Uterus (tissue), 4 donors: ENCODE results near the gene ZNF740. TPM values are rescaled to one million over a fixed set of nuclear protein-coding genes. Genes with fewer than 3 reads are reported as not detected.
A peak's percentile ranks its signal among the peaks of the same experiment; 100 is the strongest.

ENCODE experiments used
- DNase-seq, 2 donors: peaks; one replicate each; pipeline ENCODE4 v3.0.0-alpha.2; 2019 to 2020
- H3K27ac ChIP-seq, 2 donors: fragments of 200-600 bp; sonication (generic); 1 replicate in 1 of 2; 2 replicates in 1 of 2; pipeline ENCODE4 v1.5.1; 2016 to 2018
- H3K27me3 ChIP-seq, 2 donors: fragments of 200-600 bp; sonication (generic); one replicate each; pipeline ENCODE4 v1.5.1; 2018 to 2019; ENCODE audit warnings: control low read depth in 1 of 2
- H3K36me3 ChIP-seq, 2 donors: fragments of 200-600 bp; sonication (generic); one replicate each; pipeline ENCODE4 v1.5.1; 2019; ENCODE audit warnings: control low read depth in 1 of 2
- H3K4me1 ChIP-seq, 2 donors: fragments of 200-600 bp; sonication (generic); one replicate each; pipeline ENCODE4 v1.5.1; 2018 to 2019; ENCODE audit warnings: control low read depth in 1 of 2
- H3K4me3 ChIP-seq, 2 donors: fragments of 200-600 bp; sonication (generic); 1 replicate in 1 of 2; 2 replicates in 1 of 2; pipeline ENCODE4 v1.5.1; 2018 to 2019; ENCODE audit warnings: mild to moderate bottlenecking in 1 of 2
- H3K9me3 ChIP-seq, 2 donors: fragments of 200-600 bp; sonication (generic); one replicate each; pipeline ENCODE4 v1.5.1; 2019; ENCODE audit warnings: control low read depth in 1 of 2
- POLR2A ChIP-seq, 2 donors: fragments of 450-650 bp; IDR thresholded peaks; one replicate each; pipeline ENCODE4 v1.6.1; 2016; ENCODE audit warnings: antibody characterized with exemption in 2 of 2, mild to moderate bottlenecking in 1 of 2, moderate library complexity in 1 of 2
- intact Hi-C: fragments of 100-400 bp; cut with DNase I; formaldehyde crosslinking; loops from one replicate; pipeline ENCODE4 v1.15.1; 2023; ENCODE audit warnings: low total_unique reads
- total RNA-seq, 4 donors: library from RNA; depleted of rRNA in 3 of 4; stranded (reverse); fragments of >200 nt in 3 of 4; gene quantifications; one replicate each; pipeline versions ENCODE4 v1.1.0 to v1.2.4, GENCODE V29; 2014 to 2023
- TF ChIP-seq, protein P1 (sequence below), 4 experiments: fragments of 200-600 bp in 2 of 4; fragments of 450-650 bp in 2 of 4; sonication (generic) in 2 of 4; IDR thresholded peaks; one replicate each; pipeline ENCODE4 v1.5.1; 2016 to 2019; ENCODE audit warnings: antibody characterized with exemption in 4 of 4, mild to moderate bottlenecking in 2 of 4, moderate library complexity in 1 of 4
- donor health status: DM: yes; HTN: yes; CAD: no.

Gene ZNF740, protein sequence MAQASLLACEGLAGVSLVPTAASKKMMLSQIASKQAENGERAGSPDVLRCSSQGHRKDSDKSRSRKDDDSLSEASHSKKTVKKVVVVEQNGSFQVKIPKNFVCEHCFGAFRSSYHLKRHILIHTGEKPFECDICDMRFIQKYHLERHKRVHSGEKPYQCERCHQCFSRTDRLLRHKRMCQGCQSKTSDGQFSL
- 10 to 100 TPM in 2 of 4 donors, 1 to 10 TPM in 2; 7.7 to 55.5 (median 25.9) TPM for total RNA-seq

DNA sequence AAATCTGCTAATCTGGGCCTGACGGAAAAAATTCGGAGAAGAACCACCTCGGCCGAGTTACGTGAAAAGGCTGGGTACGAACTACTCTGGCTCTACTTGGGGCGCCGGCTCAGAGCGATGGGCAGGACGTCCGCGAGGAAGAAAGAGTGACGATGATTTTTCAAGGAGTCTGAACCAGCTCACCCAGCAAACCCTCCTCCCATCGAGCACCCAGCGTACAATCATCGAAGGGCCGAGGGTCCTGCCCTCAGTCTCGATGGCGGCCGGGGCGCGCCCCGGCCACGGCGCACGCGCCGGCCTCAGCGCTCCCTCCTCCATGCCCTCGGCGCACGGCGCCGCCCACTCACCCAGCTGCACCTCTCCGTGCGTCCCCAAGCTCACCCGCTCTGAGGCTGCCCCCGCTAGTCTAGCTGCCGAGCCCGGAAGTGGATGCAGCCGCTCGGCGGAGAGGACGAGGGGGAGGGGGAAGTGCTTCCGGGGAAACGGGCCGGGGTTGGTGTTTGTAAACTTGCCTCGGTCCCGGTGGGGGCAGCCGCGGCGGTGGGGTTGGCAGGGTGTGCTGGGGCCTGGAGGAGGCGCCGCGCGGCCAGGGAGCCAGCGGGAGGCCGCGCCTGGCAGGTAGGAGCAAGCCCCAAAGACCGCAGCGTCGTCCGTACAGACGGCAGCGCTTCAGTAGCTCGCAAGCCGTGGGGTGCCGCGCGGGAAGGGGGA is at the start of gene ZNF740, which contains the start of gene CSAD:
Gene ZNF740 (plus strand): TSS at position 503 of the 711 bp plus-strand sequence. CDS start 1,262 bp downstream, outside the sequence.
Gene CSAD (minus strand): TSS at position 706 of the 711 bp plus-strand sequence. CDS start 7,455 bp downstream, outside the sequence.
- H3K36me3 ChIP-seq: no peaks in the 10 kb centered on the region
- DNase-seq: peak; percentile 97
- H3K27me3 ChIP-seq: no peaks in the 10 kb centered on the region
- peaks cover 6 to 14% of the 10 kb centered on the region in 2 donors for H3K4me1 ChIP-seq
- no peaks in the 10 kb centered on the region for H3K9me3 ChIP-seq
- H3K4me3 ChIP-seq: peak within 1 kb of the TSS; percentile 75 to 89
- TF ChIP-seq POLR2A (IDR thresholded peaks at IDR 0.05): peak; percentile 81
- TF ChIP-seq, protein P1, sequence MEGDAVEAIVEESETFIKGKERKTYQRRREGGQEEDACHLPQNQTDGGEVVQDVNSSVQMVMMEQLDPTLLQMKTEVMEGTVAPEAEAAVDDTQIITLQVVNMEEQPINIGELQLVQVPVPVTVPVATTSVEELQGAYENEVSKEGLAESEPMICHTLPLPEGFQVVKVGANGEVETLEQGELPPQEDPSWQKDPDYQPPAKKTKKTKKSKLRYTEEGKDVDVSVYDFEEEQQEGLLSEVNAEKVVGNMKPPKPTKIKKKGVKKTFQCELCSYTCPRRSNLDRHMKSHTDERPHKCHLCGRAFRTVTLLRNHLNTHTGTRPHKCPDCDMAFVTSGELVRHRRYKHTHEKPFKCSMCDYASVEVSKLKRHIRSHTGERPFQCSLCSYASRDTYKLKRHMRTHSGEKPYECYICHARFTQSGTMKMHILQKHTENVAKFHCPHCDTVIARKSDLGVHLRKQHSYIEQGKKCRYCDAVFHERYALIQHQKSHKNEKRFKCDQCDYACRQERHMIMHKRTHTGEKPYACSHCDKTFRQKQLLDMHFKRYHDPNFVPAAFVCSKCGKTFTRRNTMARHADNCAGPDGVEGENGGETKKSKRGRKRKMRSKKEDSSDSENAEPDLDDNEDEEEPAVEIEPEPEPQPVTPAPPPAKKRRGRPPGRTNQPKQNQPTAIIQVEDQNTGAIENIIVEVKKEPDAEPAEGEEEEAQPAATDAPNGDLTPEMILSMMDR (IDR thresholded peaks at IDR 0.05): peak in 2 of 4 experiments; percentile 9 to 35
- intact Hi-C loops: no loop called here
- peak within 1 kb of the TSS; percentile 93 to 95 for H3K27ac ChIP-seq

DNA sequence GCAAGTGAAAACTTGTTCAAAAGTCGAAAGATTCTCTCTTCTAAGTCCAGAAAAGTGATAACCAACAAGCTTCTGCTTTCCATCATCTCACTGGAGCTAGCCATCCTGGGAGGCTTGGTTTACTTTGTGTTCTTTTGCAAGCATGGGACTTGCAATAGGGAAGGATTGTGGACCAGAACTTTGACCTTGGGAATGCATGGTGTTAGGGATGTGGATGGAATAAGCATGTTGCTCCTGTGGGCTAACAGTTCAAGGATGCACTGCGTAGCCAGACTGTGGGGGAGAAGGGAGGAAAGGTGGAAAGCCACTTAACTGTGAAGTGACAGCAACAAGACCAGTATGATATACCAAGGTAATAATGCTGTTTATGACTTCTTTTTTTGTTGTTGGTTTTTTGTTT is 48.7 kb upstream of the ZNF740 start:
- TF ChIP-seq POLR2A (IDR thresholded peaks at IDR 0.05): no peak
- TF ChIP-seq, protein P1 (IDR thresholded peaks at IDR 0.05): no peak
- intact Hi-C loops: no loop called here
- no peak for DNase-seq
- no peaks in the 10 kb centered on the region for H3K36me3 ChIP-seq
- no peaks in the 10 kb centered on the region for H3K9me3 ChIP-seq
- H3K27me3 ChIP-seq: no peaks in the 10 kb centered on the region
- no peak overlapping the region for H3K27ac ChIP-seq
- H3K4me3 ChIP-seq: no peak overlapping the region
- no peaks in the 10 kb centered on the region for H3K4me1 ChIP-seq

DNA sequence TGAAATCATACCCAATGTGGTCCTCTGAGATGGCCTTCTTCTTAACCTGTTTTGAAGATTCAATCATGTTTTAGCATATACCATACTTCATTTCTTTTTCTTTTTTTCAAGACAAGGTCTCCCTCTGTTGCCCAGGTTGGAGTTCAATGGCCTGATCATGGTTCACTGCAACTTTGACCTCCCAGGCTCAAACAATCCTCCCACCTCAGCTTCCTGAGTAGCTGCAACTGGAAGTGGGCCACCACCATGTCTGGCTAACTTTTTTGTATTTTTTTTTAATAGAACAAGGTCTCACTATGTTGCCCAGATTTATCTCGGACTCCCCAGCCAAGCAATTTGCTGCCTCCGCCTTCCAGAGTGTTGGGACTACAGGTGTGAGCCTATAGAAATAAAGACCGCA is 46.8 kb upstream of the ZNF740 start:
- no peak for TF ChIP-seq POLR2A (IDR thresholded peaks at IDR 0.05)
- TF ChIP-seq, protein P1 (IDR thresholded peaks at IDR 0.05): no peak
- Histone ChIP-seq H3K27ac (no peak overlapping the region), H3K4me1 (no peaks in the 10 kb centered on the region), H3K27me3 (no peaks in the 10 kb centered on the region), H3K4me3 (no peak overlapping the region), H3K9me3 (no peaks in the 10 kb centered on the region), H3K36me3 (no peaks in the 10 kb centered on the region)
- no peak for DNase-seq
- intact Hi-C loops: no loop called here

DNA sequence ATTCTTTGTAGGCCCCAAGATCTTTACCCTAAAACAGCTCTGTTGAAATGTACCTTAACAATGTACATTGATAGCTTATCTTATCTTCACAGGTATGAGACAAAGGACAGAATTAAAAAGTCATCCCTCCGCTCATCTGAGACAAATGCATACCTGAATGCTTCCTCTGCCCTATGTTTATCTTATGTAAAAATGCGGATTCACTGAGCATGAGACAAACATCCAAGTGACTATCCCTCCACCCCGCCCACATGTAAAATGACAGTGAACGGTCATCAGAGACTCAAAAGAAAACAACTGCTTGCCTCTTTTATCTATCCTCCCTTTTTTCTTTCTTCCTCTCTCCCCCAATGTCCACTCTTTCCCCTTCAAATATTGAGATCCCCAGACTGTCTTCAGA is 37.2 kb upstream of the ZNF740 start:
- Histone ChIP-seq H3K27ac (no peak overlapping the region), H3K9me3 (no peaks in the 10 kb centered on the region), H3K4me3 (no peak overlapping the region), H3K27me3 (no peaks in the 10 kb centered on the region), H3K36me3 (no peaks in the 10 kb centered on the region), H3K4me1 (no peaks in the 10 kb centered on the region)
- TF ChIP-seq, protein P1 (IDR thresholded peaks at IDR 0.05): no peak
- no peak for TF ChIP-seq POLR2A (IDR thresholded peaks at IDR 0.05)
- DNase-seq: no peak
- intact Hi-C loops: no loop called here
